GM21737 (cell line): ENCODE measurements around the gene ZMIZ1.

Experiments
- ATAC-seq: cut with Tn5 transposase; IDR thresholded peaks from one replicate; pipeline ENCODE4 v1.9.1; 2021; ENCODE audit warnings: mild to moderate bottlenecking, moderate library complexity; ENCODE audit not compliant: unreplicated experiment

The ZMIZ1 gene

DNA sequence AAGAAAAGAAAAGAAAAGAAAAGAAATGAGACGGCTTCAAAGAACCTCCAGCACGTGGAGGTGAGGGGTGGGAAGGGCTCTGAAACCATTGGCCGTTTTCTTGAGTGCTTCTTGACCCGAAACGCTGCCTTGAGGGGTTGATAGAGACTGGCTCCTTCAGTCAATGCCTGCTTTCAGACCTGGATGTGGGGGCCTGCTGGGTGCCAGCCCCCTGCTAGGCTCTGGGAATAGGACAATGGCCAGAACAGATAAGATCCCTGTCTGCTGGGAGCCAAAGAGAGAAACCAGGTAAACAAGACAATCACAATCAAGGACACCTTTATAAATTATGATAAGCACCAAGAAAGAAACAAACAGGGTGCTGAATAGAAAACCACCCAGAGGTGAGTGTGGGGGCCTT is 27.7 kb downstream of the ZMIZ1 start:
- ATAC-seq, result no peak

DNA sequence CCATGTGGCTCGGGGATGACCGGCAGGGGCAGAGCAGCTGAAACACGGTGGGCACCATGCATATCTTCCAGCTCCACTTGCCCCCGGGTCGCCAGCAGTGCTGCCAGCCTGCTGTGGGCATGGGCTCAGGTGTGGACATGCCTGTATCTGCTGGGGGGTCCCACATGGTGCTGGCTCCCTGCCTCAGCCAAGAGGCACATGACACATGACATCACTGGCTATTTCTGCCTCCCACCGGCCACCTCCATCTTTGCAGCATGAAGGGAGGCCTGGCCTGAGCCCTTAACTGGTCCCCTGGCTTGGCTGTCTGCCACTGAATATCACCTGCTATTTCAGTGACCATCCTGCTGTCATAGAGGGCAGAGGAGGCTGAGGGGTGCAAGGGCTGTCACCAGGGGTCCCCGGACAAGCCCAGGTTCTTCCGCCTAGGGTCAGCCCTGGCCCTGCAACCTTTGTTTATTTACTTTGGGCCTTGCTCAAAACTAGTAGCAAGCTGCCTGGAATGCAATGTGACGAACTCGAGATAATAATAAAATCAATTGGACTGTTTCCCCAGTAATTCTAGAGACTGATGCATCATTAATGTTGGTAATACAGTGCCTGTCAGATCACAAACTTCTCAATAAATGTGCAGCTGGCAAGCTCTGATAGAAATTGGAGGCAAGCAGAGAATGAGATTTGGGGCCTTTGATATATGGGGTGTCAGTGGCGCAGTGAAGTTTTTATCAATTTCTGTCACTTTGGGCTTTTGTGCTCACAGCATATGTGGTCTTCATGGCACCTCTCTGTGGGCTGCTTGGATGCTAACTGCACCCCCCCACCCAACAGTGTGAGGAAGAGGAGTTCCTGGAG is 28.5 kb downstream of the ZMIZ1 start:
- no peak for ATAC-seq

DNA sequence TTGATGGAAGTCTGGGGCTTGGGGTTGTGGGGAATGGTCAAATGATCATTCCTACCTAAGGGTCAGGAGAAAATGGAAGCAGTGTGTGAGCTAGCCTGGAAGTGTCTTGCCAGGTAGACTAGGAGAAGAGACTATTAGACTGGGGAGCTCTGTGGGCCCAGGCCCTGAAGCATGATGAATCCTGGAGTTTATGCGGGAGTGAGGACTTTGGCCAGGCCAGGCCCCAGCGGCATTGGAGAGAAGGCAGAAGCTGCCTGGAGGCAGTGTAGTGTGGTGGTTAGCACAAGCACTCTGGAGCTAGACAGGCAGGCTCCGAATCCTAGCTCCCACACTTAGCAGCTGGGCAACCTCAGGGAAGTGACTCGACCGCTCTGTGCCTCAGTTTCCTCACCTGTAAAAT is 29.3 kb downstream of the ZMIZ1 start:
- no peak for ATAC-seq

DNA sequence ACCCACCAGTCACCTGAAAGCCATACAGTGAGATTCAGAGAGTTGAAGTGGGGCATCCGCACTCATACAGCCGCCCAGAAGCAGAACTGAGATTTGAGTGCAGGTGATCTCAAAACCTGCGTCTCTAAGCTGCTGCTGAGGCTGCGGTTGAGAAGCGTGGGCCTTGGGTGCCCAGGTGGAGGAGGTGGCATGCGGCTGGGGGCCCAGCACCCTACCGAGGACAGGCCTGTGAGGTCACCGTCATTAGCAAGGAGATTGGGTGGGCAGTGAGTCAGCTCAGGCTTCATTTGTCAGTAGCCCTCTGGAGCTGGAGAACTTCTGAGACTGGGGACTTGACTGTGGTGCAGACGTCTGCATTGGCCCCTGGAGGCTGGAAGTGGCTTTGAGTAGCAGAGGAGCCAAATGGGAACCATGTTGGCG is 29.8 kb downstream of the ZMIZ1 start:
- ATAC-seq, result peak; percentile 77

DNA sequence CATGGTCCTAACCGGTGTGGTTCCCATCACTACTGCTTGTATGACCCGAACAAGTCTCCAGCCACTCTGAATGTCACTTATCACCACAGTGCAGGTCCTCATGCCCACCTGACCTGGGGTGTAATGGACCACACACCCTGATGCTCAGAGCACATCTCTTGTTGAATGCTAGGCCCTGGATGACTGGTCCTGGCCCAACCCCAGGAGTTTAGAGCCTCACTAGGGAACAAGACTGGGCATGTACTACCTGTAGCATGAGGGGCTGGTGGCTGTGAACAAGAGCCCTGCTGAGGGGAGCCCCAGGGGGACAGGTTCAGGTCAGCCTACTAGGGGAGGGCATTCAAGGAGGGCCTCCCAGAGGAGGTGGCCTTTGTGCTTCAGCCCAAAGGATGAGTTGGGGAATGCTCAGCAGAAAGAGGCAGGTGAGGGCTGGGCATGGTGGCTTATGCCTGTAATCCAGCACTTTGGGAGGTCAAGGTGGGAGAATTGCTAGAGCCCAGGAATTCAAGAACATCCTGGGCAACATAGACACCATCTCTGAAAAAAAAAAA is 31.2 kb downstream of the ZMIZ1 start:
- no peak for ATAC-seq

DNA sequence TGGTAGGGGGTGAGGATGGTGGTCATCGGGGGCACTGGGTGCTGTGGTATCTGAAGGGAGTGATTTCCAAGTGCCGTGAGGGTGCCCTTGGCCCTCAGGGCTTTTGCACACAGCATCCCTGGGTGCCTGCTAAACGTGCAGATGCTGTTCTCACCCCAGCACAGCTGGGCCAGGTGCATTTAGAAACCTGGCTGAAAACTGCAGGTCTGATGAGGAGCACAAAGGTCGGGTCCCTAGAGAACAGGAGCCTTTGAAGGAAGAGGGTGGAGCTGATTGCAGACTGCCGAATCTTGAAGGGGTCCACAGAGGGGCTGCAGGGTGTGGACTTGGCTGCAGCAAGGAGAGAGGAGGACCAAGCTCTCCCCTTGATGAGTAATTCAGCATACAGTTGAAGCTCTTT is 32.0 kb downstream of the ZMIZ1 start:
- no peak for ATAC-seq

DNA sequence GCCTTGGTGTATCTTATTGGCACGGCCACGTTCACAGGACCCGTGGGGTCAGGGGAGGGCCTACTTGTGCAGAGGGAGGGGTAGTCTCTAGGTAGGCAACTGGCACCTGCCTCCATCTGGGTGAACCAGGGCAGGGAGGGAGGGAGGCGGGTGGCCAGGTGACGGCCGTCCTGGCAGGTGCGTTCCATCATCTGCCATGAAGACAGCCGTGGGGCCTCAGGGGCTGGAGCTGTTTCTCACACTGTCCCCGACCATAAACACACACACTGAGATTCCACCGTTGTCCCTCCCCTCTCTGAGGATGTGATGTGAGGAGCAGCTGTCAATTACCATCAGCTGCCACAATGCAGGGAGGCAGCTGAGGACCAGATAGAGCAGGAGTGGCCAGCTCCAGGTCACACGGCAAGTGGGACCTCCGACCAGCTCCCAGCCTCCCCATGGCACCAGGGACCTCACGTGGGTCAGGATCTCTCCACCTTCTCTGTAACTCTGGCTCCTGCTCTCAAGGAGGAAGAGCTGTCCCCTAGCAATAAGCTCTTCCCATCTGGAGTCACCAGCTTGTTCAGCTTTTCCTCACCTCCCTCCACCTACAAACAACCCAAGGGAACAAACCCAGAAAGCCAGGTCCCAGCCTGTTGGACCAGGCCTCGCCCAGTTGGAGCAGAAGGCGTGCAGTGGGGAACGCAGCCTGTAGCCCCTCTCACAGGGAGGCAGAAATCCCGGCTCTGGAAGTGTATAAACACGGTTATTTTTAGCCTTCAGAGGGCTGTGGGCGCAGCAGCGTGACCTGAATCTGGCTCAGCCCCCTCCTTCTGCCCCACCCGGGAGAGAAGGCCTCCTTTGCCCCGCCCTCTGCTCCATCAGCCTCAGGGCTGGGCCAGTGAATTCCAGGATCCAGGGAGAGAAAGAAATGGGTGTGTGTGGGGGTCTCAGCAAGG is 33.1 kb downstream of the ZMIZ1 start:
- ATAC-seq, result no peak

DNA sequence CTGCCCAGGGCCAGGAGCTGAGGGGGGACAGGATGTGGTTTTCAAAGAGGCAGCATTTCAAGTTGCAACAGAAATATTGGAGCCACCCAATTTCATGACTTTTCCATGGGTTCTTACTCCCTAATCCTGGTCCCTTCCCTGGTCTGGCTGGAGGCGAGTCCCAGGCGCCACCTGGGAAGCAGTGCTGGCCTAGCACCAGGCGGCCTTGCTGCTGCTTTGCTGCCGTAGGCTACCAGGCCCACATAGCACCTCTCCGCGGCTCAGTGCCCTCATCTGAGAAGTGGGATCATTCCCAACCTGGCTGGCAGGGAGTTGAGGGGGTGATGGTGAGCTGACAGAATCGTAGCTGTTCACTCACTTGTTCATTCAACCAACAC is 33.7 kb downstream of the ZMIZ1 start:
- ATAC-seq, result no peak

DNA sequence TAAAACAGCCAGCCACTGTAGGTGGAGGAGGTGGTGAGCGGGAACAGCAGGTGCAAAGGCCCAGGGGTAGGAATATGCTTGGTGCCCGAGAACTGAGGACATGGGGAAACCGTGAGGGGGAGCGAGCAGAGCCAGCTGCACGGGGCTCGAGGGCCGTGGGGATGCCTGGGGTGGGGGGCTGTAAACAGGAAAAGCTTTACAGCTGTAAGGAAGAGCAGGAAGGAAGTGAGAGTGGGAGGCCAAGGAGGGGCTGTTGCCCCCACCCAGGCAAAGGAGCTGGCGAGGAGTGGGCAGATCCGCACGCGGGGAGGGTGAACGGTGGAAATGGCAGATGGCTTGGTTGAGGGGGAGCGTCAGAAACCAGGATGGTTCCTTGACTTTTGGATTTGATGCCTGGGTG is 34.4 kb downstream of the ZMIZ1 start:
- no peak for ATAC-seq

DNA sequence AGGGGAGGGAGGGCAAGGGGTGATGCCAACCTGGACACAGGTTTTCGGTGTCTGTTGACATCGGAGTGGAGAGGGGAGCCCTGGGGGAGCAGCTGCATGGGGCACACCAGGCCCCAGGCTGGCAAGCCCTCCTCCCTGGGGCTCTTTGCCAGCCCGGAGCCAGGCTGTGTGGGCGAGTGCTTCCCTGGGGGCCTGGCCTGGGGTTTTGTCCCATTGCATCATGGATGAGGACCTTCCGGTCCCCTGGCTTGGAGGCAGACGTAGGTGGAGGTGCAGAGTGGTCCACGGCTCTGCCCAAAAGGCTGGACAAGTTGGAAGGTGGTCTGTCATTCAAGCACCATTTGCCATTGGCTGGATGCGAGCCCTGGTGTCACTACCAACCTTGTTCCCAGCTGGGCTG is 34.8 kb downstream of the ZMIZ1 start:
- ATAC-seq, result no peak

DNA sequence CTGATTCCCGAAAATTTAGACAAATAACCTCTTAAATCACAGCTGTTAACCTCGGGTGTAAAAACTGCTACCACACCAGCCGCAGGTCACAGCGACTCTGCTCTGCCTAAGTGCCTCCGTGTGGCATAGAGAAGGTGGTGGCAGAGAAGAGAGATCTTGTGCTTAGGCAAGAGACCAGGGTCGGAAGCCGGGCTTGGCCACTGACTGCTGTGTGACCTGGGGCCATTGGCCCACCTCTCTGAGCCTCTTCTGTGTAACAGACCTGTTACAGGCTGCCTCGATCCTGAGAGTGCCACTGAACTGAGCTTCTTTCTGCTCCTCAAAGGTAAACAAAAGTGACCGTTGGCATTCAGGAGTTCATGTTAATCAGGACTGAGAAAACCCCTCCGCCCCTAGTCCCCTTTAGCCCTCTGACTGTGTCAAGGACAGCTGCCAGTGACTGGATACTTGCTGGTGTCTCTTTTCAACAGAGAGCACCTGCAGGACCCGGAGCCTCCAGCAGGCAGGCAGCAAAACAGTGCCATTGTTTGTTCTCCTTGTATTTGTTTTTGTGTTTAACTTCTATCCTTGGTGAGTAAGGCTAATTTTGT is 36.5 kb downstream of the ZMIZ1 start:
- no peak for ATAC-seq

DNA sequence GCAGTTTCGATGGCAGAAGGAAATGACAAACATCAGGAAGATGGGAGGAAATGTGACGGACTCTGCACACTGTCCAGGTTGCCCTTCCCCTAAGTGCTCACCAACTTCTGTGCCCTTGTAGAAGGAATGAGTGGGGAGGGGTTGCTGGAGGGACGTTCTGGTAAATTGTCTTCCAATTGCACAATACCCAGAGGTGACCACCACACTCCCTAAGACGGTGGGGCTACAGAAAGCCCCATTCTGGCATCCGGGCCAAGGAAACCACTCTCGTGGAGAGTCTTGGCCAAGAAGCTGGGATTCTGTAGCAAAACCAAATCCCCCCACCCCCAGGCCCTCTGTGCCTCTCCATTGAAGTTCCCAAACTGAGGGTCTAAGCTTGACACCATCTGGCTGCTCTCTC is 37.1 kb downstream of the ZMIZ1 start:
- ATAC-seq, result no peak

DNA sequence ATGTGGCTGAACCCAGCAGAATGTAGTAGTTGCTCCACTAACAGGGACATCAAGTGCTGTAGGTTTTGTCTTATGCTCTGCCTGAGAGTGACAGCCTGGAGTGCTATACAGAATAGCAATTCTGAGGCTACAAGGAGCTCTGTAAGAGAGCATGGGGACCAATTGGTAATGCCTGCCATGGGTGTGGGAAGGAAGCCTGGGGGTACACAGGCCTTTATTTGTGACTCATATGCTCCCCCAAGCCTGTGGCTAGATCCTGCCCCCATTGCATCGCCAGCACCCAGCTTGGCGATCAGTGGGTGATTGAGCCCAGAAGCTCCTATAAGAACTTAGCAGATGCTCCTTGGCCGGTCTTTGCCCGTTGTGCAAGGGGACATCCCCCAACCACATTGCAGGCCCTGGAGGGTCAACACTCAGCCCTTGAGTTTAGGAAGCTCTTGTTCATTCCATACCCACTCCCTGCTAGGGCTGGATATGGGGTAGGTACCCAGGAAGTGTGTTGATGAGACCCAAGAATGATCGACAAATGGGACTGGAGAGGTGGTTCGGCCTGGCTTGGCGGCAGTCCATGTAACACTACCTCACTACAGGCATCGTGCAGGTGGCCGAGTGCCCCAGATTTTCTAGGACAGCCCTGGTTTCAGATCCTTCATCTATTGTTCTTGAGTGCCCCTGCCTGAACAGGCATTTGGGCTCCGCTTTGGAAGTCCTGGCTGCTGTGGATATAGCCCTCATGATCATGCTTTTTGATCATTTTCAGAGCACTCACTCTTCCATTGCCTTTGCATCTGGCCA is 37.7 kb downstream of the ZMIZ1 start:
- ATAC-seq, result no peak

DNA sequence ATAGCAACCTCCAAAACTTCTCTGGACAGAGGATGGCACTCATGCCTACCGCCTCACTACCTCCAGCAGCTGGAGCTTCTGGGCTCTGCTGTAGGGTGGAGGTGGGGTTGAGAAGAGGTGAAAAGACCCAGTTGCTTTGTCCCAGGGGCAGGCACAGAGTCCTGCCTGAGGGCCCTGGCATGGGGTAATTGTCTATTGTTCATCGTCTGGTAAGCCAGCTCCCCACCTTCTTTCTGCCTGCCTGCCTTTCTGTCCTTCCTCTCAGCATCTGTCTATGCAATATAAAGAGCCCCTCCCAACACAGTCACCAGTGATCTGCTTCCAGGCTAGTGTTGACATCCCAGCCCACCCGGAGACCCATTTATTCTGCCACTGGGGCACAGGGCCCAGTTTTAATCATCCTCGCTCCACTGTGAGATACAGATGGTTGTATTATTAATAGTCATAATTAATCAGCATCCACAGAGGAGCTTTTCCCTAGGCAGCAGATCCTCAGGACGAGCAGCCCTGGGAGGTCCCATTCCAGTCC is 39.0 kb downstream of the ZMIZ1 start:
- no peak for ATAC-seq

DNA sequence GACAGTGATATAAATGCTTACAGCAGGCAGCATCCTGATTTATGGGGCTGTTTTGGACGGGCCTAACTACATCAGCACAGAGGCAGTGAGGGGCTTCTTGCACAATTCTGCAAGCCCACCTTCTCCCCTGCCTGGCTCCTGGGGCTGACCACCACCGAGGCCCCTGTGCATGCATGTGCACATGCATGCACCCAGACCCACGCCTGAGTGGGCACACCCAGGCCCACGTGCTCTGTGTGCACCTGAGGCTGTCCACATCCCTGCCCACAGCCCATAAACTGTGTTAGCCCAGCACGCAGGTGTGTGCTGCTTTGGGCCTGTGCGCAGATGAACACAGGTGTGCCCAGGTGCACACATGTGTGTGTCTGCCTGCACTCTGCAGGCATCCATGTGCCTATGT is 40.0 kb downstream of the ZMIZ1 start:
- ATAC-seq, result no peak

DNA sequence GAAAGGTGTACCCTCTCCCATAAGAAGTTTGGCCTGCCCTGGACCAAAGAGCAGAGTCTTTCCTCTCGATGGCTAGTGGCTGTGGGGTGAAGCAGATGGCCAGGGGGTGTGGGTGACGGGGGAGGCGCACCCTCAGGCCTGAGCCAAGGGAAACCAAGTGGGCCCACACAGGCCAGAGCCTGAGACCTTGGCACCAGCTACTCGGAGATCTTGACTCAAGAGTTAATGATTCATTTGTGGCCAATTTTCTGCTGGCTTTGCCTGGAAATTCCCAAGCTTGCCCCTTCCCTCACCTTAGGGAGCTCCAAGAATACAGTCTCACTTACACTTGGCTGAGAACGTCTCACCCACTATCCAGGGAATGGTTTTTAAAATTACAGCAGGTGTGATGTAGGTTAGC is 42.7 kb downstream of the ZMIZ1 start:
- ATAC-seq, result no peak

DNA sequence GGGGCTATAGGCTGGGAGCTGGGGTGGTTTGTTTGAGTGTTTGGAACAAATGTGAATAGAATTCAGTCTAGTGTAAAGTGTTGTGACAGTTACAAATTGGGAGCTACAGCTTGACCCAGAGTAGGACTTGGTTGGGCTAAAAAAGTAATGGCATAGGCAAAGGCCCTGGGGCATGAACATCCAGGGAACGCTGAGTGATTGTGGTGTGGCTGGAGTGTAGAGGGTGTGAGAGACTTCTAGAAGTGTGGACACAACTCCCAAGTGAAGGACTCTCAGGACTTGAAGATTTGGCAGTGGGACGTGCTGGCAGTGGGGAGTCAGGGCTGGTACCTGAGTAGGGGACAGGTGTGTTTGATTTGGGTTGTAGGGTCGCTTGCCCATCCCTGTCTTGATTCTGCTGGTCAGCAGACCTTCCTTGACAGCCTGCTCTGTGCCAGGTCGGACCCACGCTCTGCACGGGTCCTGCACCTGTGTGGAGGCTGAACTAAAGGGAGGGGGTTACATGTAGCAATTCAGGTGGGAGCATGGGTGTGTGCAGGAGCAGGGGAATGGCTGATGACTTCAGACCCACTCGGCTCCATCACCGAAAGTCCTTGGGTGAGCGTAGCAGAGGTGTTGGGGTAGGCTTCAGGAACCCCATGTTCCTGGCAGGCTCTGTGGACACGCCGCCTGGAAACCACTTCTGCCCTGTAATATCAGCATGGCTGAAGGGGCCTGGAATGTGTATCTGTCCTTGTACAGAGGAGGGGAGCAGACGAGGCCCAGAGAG is 43.3 kb downstream of the ZMIZ1 start:
- ATAC-seq, result no peak

DNA sequence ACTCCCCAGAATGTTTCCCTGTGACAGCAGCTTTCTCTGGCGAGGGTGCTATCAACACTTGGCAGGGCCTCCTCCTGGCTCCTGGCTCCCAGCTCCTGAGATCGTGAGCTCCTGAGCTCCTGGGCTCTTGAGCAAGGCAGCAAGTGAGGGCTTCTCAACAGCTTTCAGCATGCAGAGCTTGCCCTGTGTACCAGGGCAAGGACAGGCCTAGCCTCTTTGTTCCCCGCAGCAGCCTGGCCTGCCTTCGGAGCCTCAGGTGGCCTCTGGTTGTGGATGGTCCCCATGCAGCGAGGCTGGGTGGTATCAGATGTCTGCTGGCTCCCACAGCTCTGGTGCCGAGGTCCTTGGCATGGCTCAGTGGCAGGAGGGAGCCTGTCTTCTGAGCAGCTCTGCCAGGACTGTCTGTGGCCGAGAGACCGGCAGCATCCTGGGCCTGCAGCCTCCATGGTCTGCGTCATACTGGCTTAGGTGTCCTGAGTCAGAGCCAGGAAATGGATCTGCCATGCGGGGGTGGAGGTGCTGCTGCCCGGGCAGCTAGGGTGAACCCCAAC is 44.2 kb downstream of the ZMIZ1 start:
- ATAC-seq, result no peak

DNA sequence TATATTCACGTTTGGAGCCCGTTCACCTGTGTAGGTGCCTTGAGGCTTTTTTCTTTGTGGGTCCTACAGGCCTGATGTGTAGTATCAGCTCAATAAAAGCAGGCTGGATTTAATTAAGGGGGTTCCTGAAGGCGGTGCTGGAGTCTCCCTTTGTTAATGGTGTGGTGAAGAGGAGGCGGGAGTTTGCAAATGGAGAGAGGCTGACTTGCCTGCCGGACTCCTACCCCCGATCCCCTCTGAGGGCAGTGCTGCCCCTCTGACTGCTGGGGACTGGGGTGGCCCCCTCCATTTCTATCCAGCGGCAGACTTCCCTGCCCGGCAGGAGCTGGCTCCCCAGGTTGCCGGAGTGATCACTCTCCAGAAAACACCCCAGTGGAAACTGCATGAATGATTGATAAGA is 45.1 kb downstream of the ZMIZ1 start:
- ATAC-seq, result no peak
